Smooth muscle cell of the brain vasculature (primary cell): Measurements from ENCODE around the gene ZDHHC11.
"Not testable (repeated sequence)": the region's sequence is repeated elsewhere in the genome, so short reads cannot be mapped to it uniquely, and the experiment has no call there.

Experiments used
- DNase-seq: peaks from one replicate; pipeline ENCODE4 v3.0.0-alpha.2; 2012; ENCODE audit warnings: low read depth, low spot score

ZDHHC11 gene

DNA sequence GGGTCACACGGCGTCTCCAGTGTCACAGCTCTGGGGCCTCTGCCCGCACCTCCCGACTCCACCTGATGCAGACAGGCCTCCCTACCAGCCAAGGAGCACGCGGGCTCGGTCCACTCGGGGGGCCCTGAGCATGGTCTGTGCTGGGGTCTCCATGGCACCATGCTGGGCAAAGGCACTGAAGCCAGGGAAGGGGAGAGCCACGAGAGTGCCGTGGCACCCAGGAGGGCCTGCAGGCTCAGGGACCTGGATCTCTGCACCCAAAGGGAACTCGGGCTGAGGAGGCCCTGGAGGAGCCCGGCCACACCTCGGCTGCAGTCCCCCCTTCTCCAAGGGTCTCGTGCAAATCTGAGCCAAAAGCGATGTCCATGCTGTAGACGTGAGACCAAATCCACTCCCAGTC is 6.4 kb downstream of the ZDHHC11 start:
- DNase-seq: not testable (repeated sequence)

DNA sequence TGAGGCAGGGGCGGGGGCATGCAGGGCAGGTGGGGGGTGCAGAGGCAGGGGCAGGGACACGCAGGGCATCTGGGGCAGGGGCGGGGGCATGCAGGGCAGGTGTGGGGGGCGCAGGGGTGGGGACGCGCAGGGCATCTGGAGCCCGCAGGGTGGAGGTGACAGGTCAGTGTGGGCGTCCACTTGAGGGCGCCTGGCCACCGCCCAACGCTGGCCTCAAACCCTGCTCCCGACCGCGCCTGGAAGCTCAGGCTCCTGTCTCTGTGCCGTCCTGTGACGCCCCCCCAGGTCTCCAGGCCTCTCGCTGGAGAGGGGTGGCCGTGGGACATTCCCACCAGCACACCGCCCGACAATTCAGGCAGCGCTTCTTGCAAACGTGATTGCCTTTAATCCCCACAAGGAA is 6.9 kb downstream of the ZDHHC11 start:
- DNase-seq: not testable (repeated sequence)

- not testable (repeated sequence) for DNase-seq
Observed at GRCh38 chr5:843371-843770, 7.4 kb downstream of the ZDHHC11 start.

GRCh38 chr5:842402-843221 is 8.2 kb downstream of the ZDHHC11 start:
- DNase-seq: not testable (repeated sequence)

- not testable (repeated sequence) for DNase-seq
Observed at GRCh38 chr5:841531-842401, 9.0 kb downstream of the ZDHHC11 start.

DNA sequence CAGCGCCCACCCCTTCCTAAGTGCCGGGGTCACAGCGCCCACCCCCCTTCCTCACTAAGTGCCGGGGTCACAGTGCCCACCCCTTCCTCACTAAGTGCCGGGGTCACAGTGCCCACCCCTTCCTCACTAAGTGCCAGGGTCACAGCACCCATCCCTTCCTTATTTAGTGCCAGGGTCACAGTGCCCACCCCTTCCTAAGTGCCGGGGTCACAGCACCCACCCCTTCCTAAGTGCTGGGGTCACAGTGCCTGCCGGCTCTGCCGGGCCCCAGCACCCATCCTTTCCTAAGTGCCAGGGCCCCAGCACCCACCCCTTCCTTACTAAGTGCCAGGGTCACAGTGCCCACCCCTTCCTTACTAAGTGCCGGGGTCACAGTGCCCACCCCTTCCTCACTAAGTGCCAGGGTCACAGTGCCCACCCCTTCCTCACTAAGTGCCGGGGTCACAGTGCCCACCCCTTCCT is 9.8 kb downstream of the ZDHHC11 start:
- DNase-seq: not testable (repeated sequence)

- not testable (repeated sequence) for DNase-seq
Observed at GRCh38 chr5:840118-840973, 10.4 kb downstream of the ZDHHC11 start.

GRCh38 chr5:838431-838851 is 12.3 kb downstream of the ZDHHC11 start:
- not testable (repeated sequence) for DNase-seq

- DNase-seq: not testable (repeated sequence)
Observed at GRCh38 chr5:837621-838121, 13.1 kb downstream of the ZDHHC11 start.

DNA sequence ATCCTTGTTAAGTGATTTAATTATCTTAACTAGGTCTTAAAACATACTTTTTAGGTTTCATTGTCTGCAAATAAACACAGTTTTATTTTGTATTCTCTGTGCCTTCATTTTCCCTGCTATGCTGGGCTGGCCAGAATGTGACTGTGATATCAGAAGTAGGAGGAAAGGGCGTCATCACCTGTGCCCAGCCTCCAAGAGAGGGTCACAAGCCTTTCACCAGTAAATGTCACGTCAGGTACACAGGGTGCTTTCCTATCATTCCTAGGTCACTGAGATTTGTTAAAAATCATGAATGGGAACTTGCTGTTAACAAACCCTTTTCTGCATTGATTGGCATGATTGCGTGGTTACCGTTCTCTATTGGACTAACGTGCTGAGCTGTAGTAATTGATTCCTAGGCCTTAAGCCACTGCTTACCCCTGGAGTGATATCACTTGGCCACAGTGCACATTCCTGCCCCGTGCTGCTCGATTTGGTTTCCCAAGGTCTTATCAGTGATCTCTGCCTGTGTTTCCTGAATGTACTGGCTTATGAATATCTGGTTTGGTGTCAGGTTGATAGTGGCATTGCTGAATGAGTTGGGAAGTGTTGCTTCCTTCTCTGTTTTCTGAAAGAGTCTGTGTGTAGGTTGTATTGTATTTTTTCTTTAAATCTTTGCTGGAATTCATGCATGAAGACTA is 14.7 kb downstream of the ZDHHC11 start:
- not testable (repeated sequence) for DNase-seq

DNA sequence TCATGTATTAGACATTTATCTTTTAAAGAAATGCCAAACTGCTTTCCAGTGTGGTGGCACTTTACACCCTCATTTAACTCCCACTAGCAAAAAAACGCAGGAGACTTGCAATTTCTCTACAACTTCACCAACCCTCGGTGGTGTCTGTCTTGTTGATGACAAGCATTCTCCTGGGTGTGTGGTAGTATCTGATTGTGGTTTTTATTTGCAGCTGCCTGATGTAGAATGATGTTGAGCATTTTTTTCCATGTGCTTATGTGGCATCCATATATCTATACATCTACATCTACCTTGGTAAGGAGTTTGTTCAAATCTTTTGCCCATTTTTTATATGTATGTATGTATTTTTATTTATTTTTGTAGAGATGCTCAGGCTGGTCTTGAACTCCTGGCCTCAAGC is 16.8 kb downstream of the ZDHHC11 start:
- not testable (repeated sequence) for DNase-seq

DNA sequence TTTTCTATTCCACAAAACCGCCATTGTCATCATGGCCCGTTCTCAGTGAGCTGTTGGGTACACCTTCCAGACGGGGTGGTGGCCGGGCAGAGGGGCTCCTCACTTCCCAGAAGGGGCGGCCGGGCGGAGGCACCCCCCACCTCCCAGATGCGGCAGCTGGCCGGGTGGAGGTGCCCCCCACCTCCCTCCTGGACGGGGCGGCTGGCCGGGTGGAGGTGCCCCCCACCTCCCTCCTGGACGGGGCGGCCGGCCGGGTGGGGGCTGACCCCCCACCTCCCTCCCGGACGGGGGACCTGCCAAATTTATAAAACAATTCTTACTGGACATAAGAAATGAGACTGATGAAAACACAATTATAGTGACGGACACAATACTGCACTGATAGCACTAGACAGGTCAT is 22.6 kb downstream of the ZDHHC11 start:
- DNase-seq: not testable (repeated sequence)

DNA sequence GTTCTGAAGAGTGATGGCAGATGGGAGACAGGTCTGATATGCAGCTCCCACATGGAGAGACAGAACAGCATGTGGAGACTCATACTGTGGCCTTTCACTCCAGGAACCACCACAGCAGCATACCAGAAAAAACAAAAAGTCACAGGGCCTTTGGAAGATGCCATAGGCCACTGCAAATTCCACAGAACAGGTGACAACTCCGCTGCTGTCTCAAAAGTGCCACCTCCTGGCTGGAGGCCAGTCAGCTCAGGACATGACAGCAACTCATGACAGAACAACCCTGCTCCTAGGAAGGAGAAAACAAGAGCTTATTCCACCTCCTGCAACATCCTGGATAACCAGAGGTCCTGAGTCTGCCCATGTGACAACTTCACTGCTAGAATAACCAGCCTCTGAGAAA is 25.2 kb downstream of the ZDHHC11 start:
- not testable (repeated sequence) for DNase-seq

DNA sequence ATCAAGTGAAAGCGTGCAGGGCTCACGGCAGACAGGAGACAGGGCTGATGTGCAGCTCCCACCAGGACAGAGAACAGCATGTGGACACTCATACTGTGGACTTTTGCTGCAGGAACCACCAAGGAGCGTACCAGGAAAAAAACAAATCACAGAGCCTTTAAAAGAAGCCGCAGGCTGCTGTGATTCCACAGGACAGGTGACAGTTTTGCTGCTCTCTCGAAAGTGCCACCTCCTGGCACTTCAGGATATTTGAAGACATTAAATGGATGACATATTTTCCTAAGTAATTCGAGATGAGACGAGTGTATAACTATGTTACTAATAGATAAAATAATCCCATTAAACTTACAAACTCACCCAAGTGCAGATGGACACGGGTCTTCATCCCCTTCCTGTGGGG is 29.3 kb downstream of the ZDHHC11 start:
- DNase-seq: no peak

DNA sequence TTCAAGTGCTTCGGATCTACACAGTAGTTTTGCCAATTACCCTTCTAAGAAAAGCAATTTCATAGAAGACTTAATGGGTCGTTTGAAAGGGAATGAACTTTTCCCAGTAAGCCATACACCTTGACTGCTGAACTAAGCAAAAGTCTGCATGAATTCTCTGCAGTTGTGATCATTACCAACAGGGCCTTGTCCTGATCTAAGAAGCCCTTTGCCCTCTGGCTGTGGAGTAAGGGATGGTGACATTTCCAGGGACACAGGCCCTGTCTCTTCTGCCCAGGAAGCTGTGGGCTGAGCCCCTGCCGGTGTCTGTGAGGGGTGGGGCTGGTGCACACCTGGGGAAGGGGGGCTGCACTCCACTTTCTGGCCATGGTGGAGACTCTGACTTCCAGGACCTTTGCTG is 30.5 kb downstream of the ZDHHC11 start:
- DNase-seq: no peak

DNA sequence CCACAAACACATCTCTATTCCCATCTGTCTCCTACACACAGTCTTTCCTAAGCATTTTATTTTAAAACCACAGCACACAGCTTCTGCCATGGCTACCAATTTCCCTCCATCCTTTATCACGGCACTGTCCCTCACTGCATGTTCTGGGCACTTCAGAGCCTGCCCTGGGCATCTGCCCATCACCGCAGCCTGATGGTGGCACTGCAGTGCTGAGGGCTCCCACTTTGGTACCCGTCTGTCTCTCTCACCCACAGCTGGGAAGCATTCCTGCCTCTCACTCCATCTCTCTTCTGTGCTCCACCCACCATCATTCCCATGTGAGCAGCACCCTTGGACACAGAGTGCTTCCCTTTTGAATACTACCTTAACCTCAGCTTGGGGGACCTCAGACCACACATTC is 31.7 kb downstream of the ZDHHC11 start:
- DNase-seq: no peak

DNA sequence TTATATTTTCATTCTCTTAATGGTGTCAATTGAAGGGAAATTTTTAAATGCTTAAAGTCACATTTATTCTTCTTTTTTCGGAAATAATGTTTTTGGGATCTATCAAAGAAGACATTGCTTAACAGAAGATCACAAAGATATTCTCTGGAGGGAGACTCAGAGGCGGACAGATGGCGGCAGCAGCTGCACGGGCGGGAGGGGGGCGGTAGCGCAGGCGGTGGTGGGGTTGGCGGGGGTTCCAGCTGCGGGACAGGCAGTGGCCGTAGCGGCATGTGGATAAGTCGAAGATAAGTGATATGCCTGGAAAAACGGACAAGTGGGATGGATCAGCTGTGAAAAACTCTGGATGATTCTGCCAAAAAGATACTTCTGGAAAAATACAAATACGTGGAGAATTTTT is 34.6 kb downstream of the ZDHHC11 start:
- DNase-seq: no peak

GRCh38 chr5:815449-815848 is 35.3 kb downstream of the ZDHHC11 start:
- no peak for DNase-seq

DNA sequence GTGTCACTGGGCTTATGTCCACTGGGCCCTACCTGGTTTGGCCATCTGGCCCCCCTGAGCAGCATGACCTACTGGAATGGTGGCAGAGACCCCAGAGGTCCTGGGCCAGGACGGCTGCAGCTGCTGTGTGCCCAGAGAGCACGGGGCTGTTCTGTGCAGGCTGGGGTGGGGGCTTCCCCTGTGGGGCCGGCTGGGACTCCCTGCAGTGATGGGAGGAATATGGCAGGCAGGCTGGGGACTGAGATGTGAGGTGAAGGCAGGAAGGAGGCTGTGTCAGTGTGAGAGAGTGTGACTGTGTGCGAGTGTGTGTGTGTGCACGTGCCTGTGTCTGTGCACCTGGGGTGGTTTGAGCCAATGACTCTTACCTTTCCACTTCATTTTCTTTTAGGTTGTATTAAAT is 37.2 kb downstream of the ZDHHC11 start:
- DNase-seq: not testable (repeated sequence)

DNA sequence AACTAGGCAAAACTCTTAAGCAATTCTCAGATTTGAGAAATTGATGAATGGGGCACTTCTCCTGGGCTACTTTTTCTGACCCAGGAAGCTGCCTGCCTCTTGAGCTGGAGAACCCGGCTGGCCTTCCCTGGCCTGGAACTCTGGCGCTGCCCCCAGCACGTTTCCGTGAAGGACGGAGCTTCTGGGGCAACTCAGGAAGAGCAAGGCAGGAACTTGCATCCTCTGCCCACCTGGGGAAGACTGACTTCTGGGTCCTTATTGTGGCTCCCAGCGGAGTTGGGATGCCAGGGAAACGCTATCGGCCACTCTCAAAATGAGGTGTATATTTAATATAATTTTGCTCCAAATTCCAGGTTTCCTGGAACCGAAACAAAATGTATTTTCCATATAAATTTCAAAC is 39.4 kb downstream of the ZDHHC11 start:
- DNase-seq: not testable (repeated sequence)
